H4 (cell line): ENCODE data around the gene EIF5AL1. TPM values are rescaled to one million over a fixed set of nuclear protein-coding genes. Genes with fewer than 3 reads are reported as not detected.
"Not testable (repeated sequence)": the region's sequence is repeated elsewhere in the genome, so short reads cannot be mapped to it uniquely, and the experiment has no call there.

Experiments used
- DNase-seq: peaks from one replicate; pipeline ENCODE4 v3.0.0-alpha.2; 2015; ENCODE audit warnings: low spot score
- total RNA-seq: library from RNA; depleted of rRNA; stranded (reverse); fragments of >200 nt; shearing (Covaris generic); gene quantifications from 2 replicates; pipeline ENCODE4 v1.2.3, GENCODE V29; 2014; rRNA removed

Gene EIF5AL1
- total RNA-seq: 0.68 and 0.81 TPM in 2 replicates

- DNase-seq: not testable (repeated sequence)
Measured at GRCh38 chr10:79511891-79512583, at the start of gene EIF5AL1. EIF5AL1 (plus strand) TSS chr10:79512533; CDS start chr10:79512650, 117 bp downstream.

- no peak for DNase-seq
Measured at GRCh38 chr10:79463578-79464496, 48.5 kb upstream of the EIF5AL1 start.

- no peak for DNase-seq
Measured at GRCh38 chr10:79465341-79465740, 47.0 kb upstream of the EIF5AL1 start.

- no peak for DNase-seq
Measured at GRCh38 chr10:79468015-79468560, 44.2 kb upstream of the EIF5AL1 start.

GRCh38 chr10:79468841-79469585 is 43.3 kb upstream of the EIF5AL1 start:
- DNase-seq: no peak

GRCh38 chr10:79470096-79470495 is 42.2 kb upstream of the EIF5AL1 start:
- DNase-seq: no peak

GRCh38 chr10:79471776-79472175 is 40.6 kb upstream of the EIF5AL1 start:
- DNase-seq: no peak

- no peak for DNase-seq
Measured at GRCh38 chr10:79472449-79472848, 39.9 kb upstream of the EIF5AL1 start.

- no peak for DNase-seq
Measured at GRCh38 chr10:79472951-79473350, 39.4 kb upstream of the EIF5AL1 start.

- DNase-seq: no peak
Measured at GRCh38 chr10:79473496-79474095, 38.7 kb upstream of the EIF5AL1 start.

- DNase-seq: no peak
Measured at GRCh38 chr10:79475119-79475653, 37.1 kb upstream of the EIF5AL1 start.

GRCh38 chr10:79475877-79476276 is 36.5 kb upstream of the EIF5AL1 start:
- DNase-seq: no peak

- DNase-seq: no peak
Measured at GRCh38 chr10:79476645-79477044, 35.7 kb upstream of the EIF5AL1 start.

- DNase-seq: no peak
Measured at GRCh38 chr10:79477456-79477855, 34.9 kb upstream of the EIF5AL1 start.

GRCh38 chr10:79479283-79479909 is 32.9 kb upstream of the EIF5AL1 start:
- no peak for DNase-seq

GRCh38 chr10:79482304-79482703 is 30.0 kb upstream of the EIF5AL1 start:
- no peak for DNase-seq

- DNase-seq: no peak
Measured at GRCh38 chr10:79482741-79483140, 29.6 kb upstream of the EIF5AL1 start.

- no peak for DNase-seq
Measured at GRCh38 chr10:79483299-79483698, 29.0 kb upstream of the EIF5AL1 start.

GRCh38 chr10:79483948-79484347 is 28.4 kb upstream of the EIF5AL1 start:
- DNase-seq: no peak

- no peak for DNase-seq
Measured at GRCh38 chr10:79484476-79484875, 27.9 kb upstream of the EIF5AL1 start.
